Smooth muscle cell (in vitro differentiated cells): ENCODE results near the gene MROH8. TPM values are rescaled to one million over a fixed set of nuclear protein-coding genes. Genes with fewer than 3 reads are reported as not detected.

Experiments
- DNase-seq: peaks from one replicate; lab custom pipeline; 2025; ENCODE audit not compliant: unreplicated experiment; lab: John Stamatoyannopoulos, UW
- H2AFZ ChIP-seq: fragments of 200-600 bp; sonication (generic); 2 replicates; pipeline ENCODE4 v1.6.0; 2016; ENCODE audit warnings: antibody characterized with exemption, low read depth, mild to moderate bottlenecking
- H3F3A ChIP-seq: fragments of 200-600 bp; sonication (generic); 2 replicates; pipeline ENCODE4 v1.6.0; 2017; ENCODE audit warnings: antibody characterized with exemption, low read depth
- H3K27ac ChIP-seq: fragments of 200-600 bp; sonication (generic); 2 replicates; pipeline ENCODE4 v1.5.1; 2016; ENCODE audit warnings: low read depth, mild to moderate bottlenecking
- H3K27me3 ChIP-seq: fragments of 200-600 bp; sonication (generic); 2 replicates; pipeline ENCODE4 v1.6.1; 2016; ENCODE audit warnings: low read depth, mild to moderate bottlenecking
- H3K36me3 ChIP-seq: fragments of 200-600 bp; sonication (generic); 2 replicates; pipeline ENCODE4 v1.5.1; 2016; ENCODE audit warnings: low read depth
- H3K4me1 ChIP-seq: fragments of 200-600 bp; sonication (generic); 2 replicates; pipeline ENCODE4 v1.5.1; 2016; ENCODE audit warnings: low read depth
- H3K4me2 ChIP-seq: fragments of 200-600 bp; sonication (generic); 2 replicates; pipeline ENCODE4 v1.6.0; 2016; ENCODE audit warnings: mild to moderate bottlenecking
- H3K4me3 ChIP-seq: fragments of 200-600 bp; sonication (generic); 2 replicates; pipeline ENCODE4 v1.5.1; 2016; ENCODE audit warnings: mild to moderate bottlenecking
- H3K79me2 ChIP-seq: fragments of 200-600 bp; sonication (generic); 2 replicates; pipeline ENCODE4 v1.6.0; 2016; ENCODE audit warnings: low read depth, mild to moderate bottlenecking
- H3K9ac ChIP-seq: fragments of 200-600 bp; sonication (generic); 2 replicates; pipeline ENCODE4 v1.6.0; 2016; ENCODE audit warnings: low read depth
- H3K9me3 ChIP-seq: fragments of 200-600 bp; sonication (generic); replicated peaks from 2 replicates; pipeline ENCODE4 v1.5.1; 2016; ENCODE audit warnings: low read depth
- H4K20me1 ChIP-seq: fragments of 200-600 bp; sonication (generic); 2 replicates; pipeline ENCODE4 v1.6.0; 2016; ENCODE audit warnings: low read depth
- CTCF ChIP-seq: fragments of 200-600 bp; sonication (generic); IDR thresholded peaks from 2 replicates; pipeline ENCODE4 v1.5.1; 2017; ENCODE audit warnings: borderline replicate concordance, mild to moderate bottlenecking, antibody characterized with exemption; ENCODE audit not compliant: insufficient read depth, poor library complexity, severe bottlenecking
- WGBS: methylation state at CpG from one replicate; pipeline ENCODE4 v1.1.7; 2016; ENCODE audit warnings: low lambda C conversion rate; 5-methylcytosine and 5-hydroxymethylcytosine counted together
- polyA plus RNA-seq: library from polyadenylated mRNA; unstranded; fragments of >200 nt; fragmentation: Nextera tagmentation; extraction: Ambion mirVana; gene quantifications from 2 replicates; pipeline ENCODE4 v1.2.1, GENCODE V29; 2016
- total RNA-seq: library from RNA; depleted of rRNA; stranded (reverse); fragments of >200 nt; gene quantifications from 2 replicates; pipeline ENCODE4 v1.2.3, GENCODE V29; 2014

The MROH8 gene
- total and polyA plus RNA-seq, 2 experiments from 2014 or later: 0.81 to 1.6 TPM

DNA sequence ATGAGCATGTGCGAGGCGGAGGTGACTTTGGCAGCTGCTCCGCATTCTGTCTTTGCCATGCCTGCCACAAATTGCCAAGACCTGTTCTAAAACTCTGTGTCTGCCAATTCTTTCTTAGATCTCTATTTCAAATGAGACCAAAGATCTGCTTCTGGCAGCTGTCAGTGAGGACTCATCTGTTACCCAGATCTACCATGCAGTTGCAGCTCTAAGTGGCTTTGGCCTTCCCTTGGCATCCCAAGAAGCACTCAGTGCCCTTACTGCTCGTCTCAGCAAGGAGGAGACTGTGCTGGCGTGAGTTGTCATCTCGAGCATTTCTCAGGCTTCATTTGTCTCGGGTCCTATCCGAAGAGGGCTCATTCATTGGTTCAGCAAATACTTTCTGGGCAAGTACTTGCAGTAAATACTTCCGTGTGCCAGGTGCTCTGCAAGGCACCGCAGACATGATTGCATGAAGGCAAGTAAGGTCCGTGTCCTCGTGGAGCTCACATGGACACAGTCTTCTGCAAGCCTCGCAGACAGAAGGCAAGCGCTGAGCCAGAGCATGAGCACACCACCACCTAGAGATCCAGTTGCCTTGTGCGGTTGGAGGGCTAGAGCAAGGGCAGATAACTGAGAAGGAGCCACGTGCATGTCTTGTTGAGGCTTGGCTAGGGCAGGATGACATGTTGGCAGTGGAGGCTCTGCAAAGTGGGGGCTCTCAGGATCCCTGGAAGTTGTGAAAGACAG is 19.7 kb upstream of the MROH8 start:
- H3K4me1 ChIP-seq: peaks cover 22% of the 10 kb centered on the region
- no peak overlapping the region for H2AFZ ChIP-seq
- H3K27me3 ChIP-seq: no peaks in the 10 kb centered on the region
- H3K4me2 ChIP-seq: no peak overlapping the region
- H3K36me3 ChIP-seq: no peaks in the 10 kb centered on the region
- no peak overlapping the region for H3K27ac ChIP-seq
- WGBS: 91% methylated on average over 16 of the region's 16 CpGs
- DNase-seq: no peak
- H3F3A ChIP-seq: peaks cover 25% of the 10 kb centered on the region
- H3K9me3 ChIP-seq: no peaks in the 10 kb centered on the region
- TF ChIP-seq CTCF: no peak
- H4K20me1 ChIP-seq: peaks cover 89% of the 10 kb centered on the region
- no peak overlapping the region for H3K9ac ChIP-seq
- H3K4me3 ChIP-seq: no peak overlapping the region
- peaks cover 54% of the 10 kb centered on the region for H3K79me2 ChIP-seq

DNA sequence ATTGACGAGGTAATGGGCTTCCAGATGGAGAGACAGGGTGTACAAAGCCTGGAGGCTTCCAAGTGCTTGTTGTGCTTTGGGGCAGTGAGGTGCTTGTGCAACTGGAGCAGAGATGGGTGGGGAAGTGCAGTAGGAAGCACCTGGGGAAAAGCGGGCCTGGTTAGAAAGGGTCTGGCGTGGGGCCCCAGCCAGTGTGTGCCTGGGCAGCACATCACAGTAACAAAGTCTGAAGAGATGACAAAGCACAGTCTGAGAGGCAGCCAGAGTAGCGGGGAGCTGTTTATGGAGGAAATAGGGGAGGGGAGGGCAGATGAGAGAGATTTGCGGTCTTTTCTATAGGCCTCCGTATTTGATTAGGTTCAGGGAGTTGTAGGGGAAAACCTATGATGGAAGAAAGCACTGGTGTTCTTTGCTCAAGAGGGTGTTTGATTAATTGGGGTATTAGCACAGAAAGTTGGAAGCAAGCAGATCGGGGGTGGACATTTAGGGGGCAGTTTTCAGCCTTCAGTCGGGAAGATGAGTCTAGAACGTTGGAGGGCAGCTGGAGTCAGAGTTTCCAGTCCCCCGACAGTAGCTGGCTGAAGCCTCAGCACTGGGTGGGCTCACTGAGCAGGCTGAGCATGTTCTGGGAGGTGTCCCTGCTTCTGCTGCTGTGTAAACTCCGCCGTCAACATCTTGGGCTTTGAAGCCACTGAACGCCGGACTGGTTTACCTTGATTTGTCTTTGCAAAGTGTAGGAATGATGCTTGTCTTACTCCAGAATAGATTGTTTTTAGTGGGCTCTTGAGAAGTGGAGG is 15.5 kb upstream of the MROH8 start:
- no peak for DNase-seq
- Histone ChIP-seq H4K20me1 (peaks cover 95% of the 10 kb centered on the region), H3K9ac (no peak overlapping the region), H3K9me3 (no peaks in the 10 kb centered on the region), H3K79me2 (peaks cover 75% of the 10 kb centered on the region), H3K27ac (peak overlapping the region; percentile 27), H3K4me1 (peaks cover 13% of the 10 kb centered on the region), H3K4me3 (no peak overlapping the region), H3F3A (peaks cover 10% of the 10 kb centered on the region), H2AFZ (no peak overlapping the region), H3K27me3 (no peaks in the 10 kb centered on the region), H3K36me3 (no peaks in the 10 kb centered on the region), H3K4me2 (no peak overlapping the region)
- TF ChIP-seq CTCF: no peak
- whole genome bisulfite sequencing: 46% methylated on average over 14 of the region's 14 CpGs

GRCh38 chr20:37193821-37194220 is 14.5 kb upstream of the MROH8 start:
- no peaks in the 10 kb centered on the region for H3K9me3 ChIP-seq
- TF ChIP-seq CTCF: no peak
- H3K4me3 ChIP-seq: no peak overlapping the region
- H3K4me2 ChIP-seq: no peak overlapping the region
- no peak overlapping the region for H3K9ac ChIP-seq
- no peaks in the 10 kb centered on the region for H3K27me3 ChIP-seq
- H3K4me1 ChIP-seq: peaks cover 13% of the 10 kb centered on the region
- no peak overlapping the region for H3K27ac ChIP-seq
- WGBS: 97% methylated on average over 8 of the region's 8 CpGs
- H3F3A ChIP-seq: peaks cover 10% of the 10 kb centered on the region
- no peaks in the 10 kb centered on the region for H3K36me3 ChIP-seq
- no peak overlapping the region for H2AFZ ChIP-seq
- peaks cover 78% of the 10 kb centered on the region for H3K79me2 ChIP-seq
- no peak for DNase-seq
- H4K20me1 ChIP-seq: peaks cover 99% of the 10 kb centered on the region
